H1 (cell line): ENCODE data around the gene MCAT. TPM values are rescaled to one million over a fixed set of nuclear protein-coding genes. Genes with fewer than 3 reads are reported as not detected.

Experiments used
- CTCF ChIA-PET: fragments of 300-600 bp; sonication (Branson Sonifier 250); formaldehyde crosslinking; loops from one replicate; lab custom pipeline; 2021; ENCODE audit not compliant: partially characterized antibody; lab: Charles Lee
- POLR2A ChIA-PET: fragments of 300-600 bp; sonication (Branson Sonifier 250); formaldehyde crosslinking; loops from one replicate; lab custom pipeline; 2021; ENCODE audit warnings: inconsistent platforms; ENCODE audit not compliant: partially characterized antibody; lab: Charles Lee
- DNase-seq, 2 experiments: peaks; one replicate each; pipeline versions ENCODE4 v3.0.0 to v3.0.0-alpha.2; 2010 to 2022; ENCODE audit warnings: low spot score in 2 of 2, low read depth in 1 of 2, mixed read lengths in 1 of 2
- FAIRE-seq: peaks from 2 replicates; lab custom pipeline; 2011; peaks lifted over from hg19 to GRCh38; lab: Jason Lieb, UNC
- H2AFZ ChIP-seq: 2 replicates; pipeline ENCODE4 v1.8.1; 2012; ENCODE audit warnings: low read length, inconsistent platforms
- H2AK5ac ChIP-seq: 2 replicates; pipeline ENCODE4 v1.6.1; 2013; ENCODE audit warnings: low read depth, low read length
- H2BK120ac ChIP-seq: replicated peaks from 2 replicates; pipeline ENCODE3; 2013; ENCODE audit warnings: low read depth, low read length, inconsistent platforms
- H2BK12ac ChIP-seq: 2 replicates; pipeline ENCODE4 v1.6.1; 2013; ENCODE audit warnings: low read depth, low read length
- H2BK15ac ChIP-seq: 2 replicates; pipeline ENCODE4 v1.6.1; 2013; ENCODE audit warnings: low read length
- H2BK20ac ChIP-seq: 2 replicates; pipeline ENCODE4 v1.6.1; 2013; ENCODE audit warnings: low read length
- H2BK5ac ChIP-seq: 2 replicates; pipeline ENCODE4 v1.6.1; 2013; ENCODE audit warnings: low read depth, low read length
- H3K14ac ChIP-seq: 2 replicates; pipeline ENCODE4 v1.6.1; 2013; ENCODE audit warnings: inconsistent platforms; ENCODE audit not compliant: insufficient read length
- H3K18ac ChIP-seq: 2 replicates; pipeline ENCODE4 v1.6.1; 2013; ENCODE audit warnings: low read length; ENCODE audit errors: extremely low read depth
- H3K23ac ChIP-seq: 2 replicates; pipeline ENCODE4 v1.6.1; 2013; ENCODE audit warnings: inconsistent platforms; ENCODE audit not compliant: insufficient read length
- H3K23me2 ChIP-seq: 2 replicates; pipeline ENCODE4 v1.6.1; 2013; ENCODE audit warnings: low read depth, low read length
- H3K27ac ChIP-seq: 2 replicates; pipeline ENCODE4 v1.6.1; 2011; ENCODE audit warnings: low read depth, low read length, inconsistent platforms
- H3K27me3 ChIP-seq, 4 experiments: replicated peaks in 1 of 4; 1 replicate in 1 of 4; 2 replicates in 3 of 4; pipeline versions ENCODE4 v1.6.1 to v1.8.1; 2011 to 2013; ENCODE audit warnings: low read length in 3 of 4, mild to moderate bottlenecking in 3 of 4, inconsistent platforms in 2 of 4, mixed read lengths in 2 of 4, moderate library complexity in 1 of 4; ENCODE audit not compliant: control insufficient read depth in 3 of 4, insufficient read depth in 3 of 4; ENCODE audit errors: extremely low read depth in 1 of 4
- H3K36me3 ChIP-seq, 4 experiments: 2 replicates each; pipeline versions ENCODE4 v1.6.1 to v1.8.1; 2011 to 2013; ENCODE audit warnings: mild to moderate bottlenecking in 4 of 4, low read length in 3 of 4, moderate library complexity in 2 of 4, control low read depth in 1 of 4, inconsistent platforms in 1 of 4; ENCODE audit not compliant: insufficient read depth in 4 of 4, control insufficient read depth in 2 of 4
- H3K4ac ChIP-seq: replicated peaks from 2 replicates; pipeline ENCODE3; 2013; ENCODE audit warnings: low read length, low read depth, mixed read lengths, inconsistent platforms; ENCODE audit not compliant: insufficient read length
- H3K4me1 ChIP-seq, 4 experiments: replicated peaks in 1 of 4; 1 replicate in 1 of 4; 2 replicates in 3 of 4; pipeline versions ENCODE4 v1.6.1 to v1.8.1; 2011 to 2013; ENCODE audit warnings: low read length in 3 of 4, inconsistent platforms in 2 of 4, mixed read lengths in 1 of 4; ENCODE audit not compliant: insufficient read depth in 4 of 4, control insufficient read depth in 3 of 4
- H3K4me2 ChIP-seq, 2 experiments: 2 replicates each; pipeline versions ENCODE4 v1.6.1 to v1.8.1; 2011 to 2013; ENCODE audit warnings: low read depth in 2 of 2, low read length in 2 of 2, control low read depth in 1 of 2, inconsistent platforms in 1 of 2, mild to moderate bottlenecking in 1 of 2; ENCODE audit not compliant: insufficient read depth in 1 of 2
- H3K4me3 ChIP-seq, 4 experiments: fragments of 200-600, 300-600 bp in 1 of 4; sonication (generic), shearing (Covaris generic), sonication (Bioruptor Twin) in 1 of 4; 2 replicates each; pipeline versions ENCODE4 v1.5.1 to v1.8.1; 2011 to 2016; ENCODE audit warnings: low read length in 4 of 4, low read depth in 3 of 4, control low read depth in 2 of 4, inconsistent platforms in 2 of 4, mild to moderate bottlenecking in 2 of 4, mixed read lengths in 1 of 4, moderate library complexity in 1 of 4; ENCODE audit not compliant: insufficient read depth in 2 of 4; ENCODE audit errors: extremely low read depth in 1 of 4
- H3K56ac ChIP-seq: replicated peaks from 2 replicates; pipeline ENCODE3; 2013; ENCODE audit warnings: low read depth, mild to moderate bottlenecking, mixed read lengths, low read length, inconsistent platforms; ENCODE audit not compliant: insufficient read length
- H3K79me1 ChIP-seq: 2 replicates; pipeline ENCODE4 v1.6.1; 2013; ENCODE audit warnings: low read depth, low read length, control low read depth
- H3K79me2 ChIP-seq, 2 experiments: 2 replicates each; pipeline versions ENCODE4 v1.6.1 to v1.8.1; 2012 to 2013; ENCODE audit warnings: low read length in 2 of 2, mild to moderate bottlenecking in 2 of 2, inconsistent platforms in 1 of 2; ENCODE audit not compliant: insufficient read depth in 2 of 2, control insufficient read depth in 1 of 2
- H3K9ac ChIP-seq, 4 experiments: replicated peaks in 1 of 4; 1 replicate in 1 of 4; 2 replicates in 3 of 4; pipeline versions ENCODE4 v1.6.1 to v1.8.1; 2011 to 2013; ENCODE audit warnings: low read depth in 3 of 4, low read length in 3 of 4, control low read depth in 2 of 4, mild to moderate bottlenecking in 2 of 4, moderate library complexity in 2 of 4, inconsistent platforms in 1 of 4; ENCODE audit errors: extremely low read depth in 1 of 4
- H3K9me3 ChIP-seq, 2 experiments: 2 replicates each; pipeline versions ENCODE4 v1.6.1 to v1.8.1; 2012 to 2013; ENCODE audit warnings: mild to moderate bottlenecking in 2 of 2, moderate library complexity in 2 of 2, control low read depth in 1 of 2, inconsistent platforms in 1 of 2, low read depth in 1 of 2, low read length in 1 of 2, mixed read lengths in 1 of 2; ENCODE audit not compliant: insufficient read depth in 2 of 2
- H4K20me1 ChIP-seq, 2 experiments: replicated peaks in 1 of 2; 2 replicates each; pipeline versions ENCODE3 to v1.8.1; 2011 to 2013; ENCODE audit warnings: inconsistent platforms in 2 of 2, low read length in 2 of 2, mild to moderate bottlenecking in 1 of 2; ENCODE audit not compliant: insufficient read depth in 2 of 2, control insufficient read depth in 1 of 2
- H4K5ac ChIP-seq: 2 replicates; pipeline ENCODE4 v1.6.1; 2013; ENCODE audit warnings: low read length, low read depth, mixed read lengths, inconsistent platforms; ENCODE audit not compliant: insufficient read length
- H4K8ac ChIP-seq: 2 replicates; pipeline ENCODE4 v1.8.0; 2013; ENCODE audit warnings: mild to moderate bottlenecking, moderate library complexity, low read length, inconsistent platforms; ENCODE audit not compliant: insufficient read depth; ENCODE audit errors: extremely low read depth
- H4K91ac ChIP-seq: replicated peaks from 2 replicates; pipeline ENCODE3; 2013; ENCODE audit warnings: low read length, mixed read lengths, inconsistent platforms; ENCODE audit not compliant: insufficient read length
- ATF3 ChIP-seq: IDR thresholded peaks from 2 replicates; pipeline ENCODE4 v1.6.1; 2011; ENCODE audit warnings: low read depth, mild to moderate bottlenecking, low read length; ENCODE audit not compliant: insufficient read depth
- BACH1 ChIP-seq: IDR thresholded peaks from 2 replicates; pipeline ENCODE4 v1.6.1; 2012; ENCODE audit warnings: low read length, improper control_type of control experiment
- CEBPB ChIP-seq: IDR thresholded peaks from 2 replicates; pipeline ENCODE4 v1.6.1; 2012; ENCODE audit warnings: low read depth, low read length
- EP300 ChIP-seq, 2 experiments: IDR thresholded peaks; 1 replicate in 1 of 2; 2 replicates in 1 of 2; pipeline ENCODE4 v1.6.1; 2011 to 2012; ENCODE audit warnings: low read depth in 2 of 2, low read length in 2 of 2, mild to moderate bottlenecking in 2 of 2, borderline replicate concordance in 1 of 2, inconsistent platforms in 1 of 2, moderate library complexity in 1 of 2
- MAFK ChIP-seq: IDR thresholded peaks from 2 replicates; pipeline ENCODE4 v1.6.1; 2012; ENCODE audit warnings: low read depth, mild to moderate bottlenecking, improper control_type of control experiment, low read length
- RBBP5 ChIP-seq: IDR thresholded peaks from 2 replicates; pipeline ENCODE4 v1.7.1; 2012; ENCODE audit warnings: low read depth, mild to moderate bottlenecking, inconsistent platforms, low read length, moderate library complexity, borderline replicate concordance
- RNF2 ChIP-seq: fragments of 200-900, 300-1000 bp; sonication (generic); IDR thresholded peaks from 2 replicates; pipeline ENCODE4 v1.7.1; 2016; ENCODE audit warnings: borderline replicate concordance, low read depth, mild to moderate bottlenecking, antibody characterized with exemption, low read length; ENCODE audit not compliant: poor library complexity, severe bottlenecking; ENCODE audit errors: missing control alignments
- SAP30 ChIP-seq: fragments of 300-600 bp; sonication (generic); IDR thresholded peaks from 2 replicates; pipeline ENCODE4 v1.7.1; 2012; ENCODE audit warnings: low read length, moderate library complexity, mild to moderate bottlenecking, inconsistent platforms; ENCODE audit not compliant: insufficient read depth, insufficient replicate concordance
- SP2 ChIP-seq: IDR thresholded peaks from 2 replicates; pipeline ENCODE4 v1.6.1; 2012; ENCODE audit warnings: mild to moderate bottlenecking, low read length, inconsistent platforms
- TAF7 ChIP-seq: optimal IDR thresholded peaks from 2 replicates; pipeline ENCODE3; 2011; ENCODE audit warnings: low read depth, mild to moderate bottlenecking, inconsistent platforms, low read length, moderate library complexity, borderline replicate concordance
- TEAD4 ChIP-seq: IDR thresholded peaks from 2 replicates; pipeline ENCODE4 v1.6.1; 2012; ENCODE audit warnings: low read depth, low read length, inconsistent platforms, mixed read lengths
- USF2 ChIP-seq: IDR thresholded peaks from 2 replicates; pipeline ENCODE4 v1.6.1; 2011; ENCODE audit warnings: low read length, improper control_type of control experiment
- WGBS, 2 experiments: shearing (Covaris generic) in 1 of 2; methylation state at CpG; one replicate each; pipeline versions ENCODE4 v1.1.6 to v1.1.7; 2013 to 2015; ENCODE audit warnings: low lambda C conversion rate in 2 of 2, mixed read lengths in 2 of 2, inconsistent platforms in 1 of 2, low coverage in 1 of 2, missing lambda C conversion rate in 1 of 2; ENCODE audit not compliant: insufficient replicate concordance in 2 of 2, insufficient coverage in 1 of 2, insufficient read length in 1 of 2; ENCODE audit errors: extremely low coverage in 1 of 2, missing lambda C conversion rate in 1 of 2; 5-methylcytosine and 5-hydroxymethylcytosine counted together
- polyA plus RNA-seq, 7 experiments: library from polyadenylated mRNA; depleted of rRNA in 3 of 7; stranded (reverse) in 5 of 7; unstranded in 2 of 7; fragments of >200 nt in 5 of 7; fragments of 200-250 nt in 2 of 7; gene quantifications; 1 replicate in 5 of 7; 2 replicates in 1 of 7; 4 replicates in 1 of 7; pipeline versions ENCODE4 v1.2.1 to v1.2.3, GENCODE V29; 2011 to 2013; ENCODE audit warnings: missing spikeins in 2 of 7, mixed read lengths in 2 of 7
- total RNA-seq: library from RNA; stranded (reverse); fragmentation: NEBNext Ultra II Directional; extraction: Animal tissue kit (Norgen Biotek cat#: 25700); gene quantifications from 2 replicates; pipeline ENCODE4 v1.2.1, GENCODE V29; 2021

The MCAT gene
- total and polyA plus RNA-seq, 2 of the 8 experiments (the other 6 are each of a cell fraction or from before 2014, with no cell fraction given) = 15.8 to 17.4 TPM

GRCh38 chr22:43173566-43173965, 30.4 kb upstream of the MCAT start:
- Histone ChIP-seq H4K91ac (no peak overlapping the region), H3K4me2 (no peak overlapping the region), H3K56ac (no peak overlapping the region), H2BK20ac (no peak overlapping the region), H3K4ac (no peak overlapping the region), H4K20me1 (peaks cover 7 to 14% of the 10 kb centered on the region in 2 experiments), H3K14ac (no peak overlapping the region), H3K4me3 (no peak overlapping the region), H2BK15ac (no peak overlapping the region), H2BK12ac (no peak overlapping the region), H2AK5ac (no peak overlapping the region), H3K9ac (no peak overlapping the region), H3K23ac (no peak overlapping the region), H2BK5ac (no peak overlapping the region), H3K79me1 (no peaks in the 10 kb centered on the region), H3K4me1 (no peaks in the 10 kb centered on the region), H3K27ac (no peak overlapping the region), H3K36me3 (peaks cover 31 to 62% (median 60%) of the 10 kb centered on the region in 4 experiments), H4K8ac (no peak overlapping the region), H3K23me2 (no peaks in the 10 kb centered on the region), H3K18ac (no peak overlapping the region), H3K79me2 (no peaks in the 10 kb centered on the region), H3K9me3 (no peaks in the 10 kb centered on the region), H4K5ac (no peak overlapping the region), H2BK120ac (no peak overlapping the region), H2AFZ (no peak overlapping the region), H3K27me3 (no peaks in the 10 kb centered on the region)
- DNase-seq (no peak), FAIRE-seq (no peak)
- POLR2A ChIA-PET = interaction anchor here (0.6 to 1.9 kb wide), 6 partner anchors 9 to 559 kb away, joined by 3 to 5 read pairs (median 4); partner anchors contain the start of gene POLDIP3
- CTCF ChIA-PET = interaction anchor here (1.3 to 1.4 kb wide), 2 partner anchors 11 to 525 kb away, joined by 3 read pairs; no protein-coding TSS in a partner anchor
- WGBS, 2 experiments = 97% methylated on average over 9 of the region's 9 CpGs; no CpG with 5 or more reads in 1 of the 2 experiments
- TF ChIP-seq RBBP5 (no peak), BACH1 (no peak), EP300 (IDR thresholded peaks at IDR 0.05; ENCODE audit: borderline replicate concordance in 1 of 2, low read depth in 2 of 2, low read length in 2 of 2) (no peak), RNF2 (no peak), SAP30 (no peak), USF2 (no peak), TAF7 (no peak), TEAD4 (no peak), MAFK (no peak), ATF3 (no peak), CEBPB (no peak), SP2 (no peak)
